ENCODE data around the gene KLF9.
A peak's percentile ranks its signal among the peaks of the same experiment; 100 is the strongest.

KLF9 gene

DNA sequence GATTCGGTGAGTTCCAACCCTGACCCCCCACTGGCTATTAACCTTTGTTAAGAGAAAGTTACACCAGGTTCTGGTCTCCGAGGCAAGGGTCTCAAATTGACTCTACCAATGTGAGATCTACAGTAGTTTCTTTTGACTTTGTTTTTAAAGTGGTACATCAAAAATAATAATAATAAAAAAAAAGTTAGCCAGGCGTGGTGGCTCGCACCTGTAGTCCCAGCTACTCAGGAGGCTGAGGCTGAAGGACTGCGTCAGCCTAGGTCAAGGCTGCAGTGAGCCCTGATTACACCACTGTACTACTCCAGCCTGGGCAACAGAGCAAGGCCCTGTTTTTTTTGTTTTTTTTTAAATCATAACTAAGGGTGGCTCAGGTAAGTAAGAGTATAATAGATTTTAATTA, 1.0 kb upstream of the KLF9 start:
- H3K4me3 ChIP-seq (ENCODE audit: low read depth, low read length) = no peak overlapping the region
- TF ChIP-seq, protein P1, sequence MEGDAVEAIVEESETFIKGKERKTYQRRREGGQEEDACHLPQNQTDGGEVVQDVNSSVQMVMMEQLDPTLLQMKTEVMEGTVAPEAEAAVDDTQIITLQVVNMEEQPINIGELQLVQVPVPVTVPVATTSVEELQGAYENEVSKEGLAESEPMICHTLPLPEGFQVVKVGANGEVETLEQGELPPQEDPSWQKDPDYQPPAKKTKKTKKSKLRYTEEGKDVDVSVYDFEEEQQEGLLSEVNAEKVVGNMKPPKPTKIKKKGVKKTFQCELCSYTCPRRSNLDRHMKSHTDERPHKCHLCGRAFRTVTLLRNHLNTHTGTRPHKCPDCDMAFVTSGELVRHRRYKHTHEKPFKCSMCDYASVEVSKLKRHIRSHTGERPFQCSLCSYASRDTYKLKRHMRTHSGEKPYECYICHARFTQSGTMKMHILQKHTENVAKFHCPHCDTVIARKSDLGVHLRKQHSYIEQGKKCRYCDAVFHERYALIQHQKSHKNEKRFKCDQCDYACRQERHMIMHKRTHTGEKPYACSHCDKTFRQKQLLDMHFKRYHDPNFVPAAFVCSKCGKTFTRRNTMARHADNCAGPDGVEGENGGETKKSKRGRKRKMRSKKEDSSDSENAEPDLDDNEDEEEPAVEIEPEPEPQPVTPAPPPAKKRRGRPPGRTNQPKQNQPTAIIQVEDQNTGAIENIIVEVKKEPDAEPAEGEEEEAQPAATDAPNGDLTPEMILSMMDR (IDR thresholded peaks at IDR 0.05; ENCODE audit: borderline replicate concordance, insufficient read depth, low read depth, low read length) = no peak

DNA sequence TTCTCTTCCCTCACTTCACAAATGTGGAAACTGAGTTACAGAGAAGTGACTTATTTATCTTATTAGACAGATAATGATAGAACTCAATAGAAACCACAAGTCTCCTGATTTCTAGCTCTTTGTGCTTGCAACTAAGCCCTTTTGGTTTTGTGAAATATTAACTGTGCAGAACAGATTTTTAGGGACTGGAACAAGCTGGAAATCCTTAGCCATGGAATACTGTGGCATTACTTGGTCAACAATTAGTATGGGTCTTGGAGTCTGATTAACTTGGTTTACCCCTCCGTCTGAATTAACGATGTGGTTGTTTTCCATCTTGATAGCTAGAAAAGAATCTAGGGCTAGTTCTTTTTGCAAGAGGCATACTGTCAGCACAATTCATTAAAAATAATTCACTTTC, 584 bp upstream of the KLF9 start:
- no peak overlapping the region for H3K4me3 ChIP-seq (ENCODE audit: low read depth, low read length)
- TF ChIP-seq, protein P1 (IDR thresholded peaks at IDR 0.05; ENCODE audit: borderline replicate concordance, insufficient read depth, low read depth, low read length) = no peak

DNA sequence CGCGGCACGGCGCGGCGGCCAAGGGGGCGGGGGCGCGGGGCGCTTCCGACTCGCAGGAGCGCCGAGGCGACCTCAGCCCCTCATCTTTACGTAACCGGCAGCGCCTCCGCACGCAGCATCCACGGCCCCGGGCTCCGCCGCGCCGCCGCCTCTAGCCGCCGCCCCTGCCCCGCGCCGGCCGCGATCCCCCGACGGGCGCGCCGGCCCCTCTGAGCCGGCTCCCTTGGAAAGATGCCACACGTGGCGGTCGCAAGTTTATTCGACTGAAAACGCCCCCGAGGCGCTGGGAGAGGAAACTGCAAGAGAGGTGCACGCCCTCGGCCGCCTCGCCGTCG, 1.0 kb downstream of the KLF9 start:
- peak overlapping the region; percentile 48 for H3K4me3 ChIP-seq (ENCODE audit: low read depth, low read length)
- TF ChIP-seq, protein P1 (IDR thresholded peaks at IDR 0.05; ENCODE audit: borderline replicate concordance, insufficient read depth, low read depth, low read length) = no peak

DNA sequence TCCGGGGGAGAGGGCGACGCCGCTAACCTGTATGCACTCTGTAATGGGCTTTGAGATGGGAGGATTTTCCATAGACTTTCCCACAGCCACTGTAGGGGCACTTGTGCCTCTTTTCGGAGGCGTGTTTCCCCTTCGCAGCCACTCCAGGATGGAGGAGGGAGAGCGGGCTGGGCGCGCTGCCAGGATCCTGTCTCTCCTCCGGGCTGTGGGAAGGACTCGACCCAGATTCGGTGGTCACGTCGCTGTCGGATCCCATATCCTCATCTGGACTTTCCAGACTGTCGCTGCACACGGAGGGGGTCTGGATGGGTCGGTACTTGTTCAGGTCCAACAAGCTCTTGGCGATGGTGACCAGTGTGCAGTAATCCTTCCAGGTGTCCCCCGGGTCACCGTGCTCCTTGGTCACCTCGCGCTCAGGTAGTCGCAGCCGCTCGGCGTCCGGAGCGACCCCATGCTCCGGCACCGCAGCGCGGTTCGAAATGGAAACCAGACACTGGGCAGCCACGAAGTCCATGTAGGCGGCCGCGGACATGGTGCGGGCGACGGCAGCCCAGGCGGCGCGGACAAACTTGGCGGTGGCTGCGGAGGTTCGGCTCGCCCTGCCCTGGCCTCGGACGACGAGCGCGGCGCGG, 1.5 kb downstream of the KLF9 start:
- H3K4me3 ChIP-seq (ENCODE audit: low read depth, low read length) = peak overlapping the region; percentile 38
- TF ChIP-seq, protein P1 (IDR thresholded peaks at IDR 0.05; ENCODE audit: borderline replicate concordance, insufficient read depth, low read depth, low read length) = no peak

DNA sequence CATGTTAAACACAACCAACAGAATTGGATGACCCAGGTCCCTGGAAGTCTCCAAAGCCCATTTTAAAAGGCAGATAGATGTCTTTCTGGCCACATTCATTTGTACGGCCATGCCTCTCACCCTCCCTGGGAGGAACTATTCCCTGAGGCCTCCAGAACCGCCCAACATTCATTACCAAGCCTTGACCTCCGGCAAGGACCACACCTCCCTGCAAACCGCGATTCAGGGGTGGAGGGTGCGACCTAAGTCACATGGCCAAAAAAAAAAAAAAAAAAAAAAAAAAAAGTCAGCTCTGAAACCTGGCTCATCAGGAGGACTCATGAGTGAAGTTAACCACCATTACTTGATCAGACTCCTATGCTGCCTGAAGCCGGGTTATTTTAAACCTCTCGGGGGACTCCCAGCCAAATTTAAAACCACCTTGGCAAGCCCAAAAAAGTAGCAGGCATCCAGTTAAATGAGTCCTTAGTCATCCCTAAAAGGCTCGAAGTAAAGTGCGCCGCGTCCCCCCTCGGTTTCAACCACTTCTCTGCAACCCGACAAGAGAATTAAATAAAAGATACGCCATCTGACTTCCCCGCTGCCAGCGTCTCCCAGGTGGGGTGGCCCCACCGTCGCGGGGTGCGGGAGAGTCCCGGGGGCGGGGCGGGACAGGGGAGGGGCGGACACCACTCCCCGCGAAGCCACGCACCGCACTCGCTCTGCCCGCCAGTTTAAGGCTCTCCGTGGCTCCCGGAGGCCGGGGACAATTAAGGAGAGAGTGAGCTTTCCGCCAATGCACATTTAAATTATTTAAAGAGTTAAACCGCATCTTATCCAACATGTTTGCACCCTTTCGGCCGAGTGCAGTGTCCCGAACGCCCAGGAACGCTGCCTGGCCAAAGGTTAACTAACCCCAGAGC, 2.3 kb downstream of the KLF9 start:
- TF ChIP-seq, protein P1 (IDR thresholded peaks at IDR 0.05; ENCODE audit: borderline replicate concordance, insufficient read depth, low read depth, low read length) = no peak
- H3K4me3 ChIP-seq (ENCODE audit: low read depth, low read length) = no peak overlapping the region

DNA sequence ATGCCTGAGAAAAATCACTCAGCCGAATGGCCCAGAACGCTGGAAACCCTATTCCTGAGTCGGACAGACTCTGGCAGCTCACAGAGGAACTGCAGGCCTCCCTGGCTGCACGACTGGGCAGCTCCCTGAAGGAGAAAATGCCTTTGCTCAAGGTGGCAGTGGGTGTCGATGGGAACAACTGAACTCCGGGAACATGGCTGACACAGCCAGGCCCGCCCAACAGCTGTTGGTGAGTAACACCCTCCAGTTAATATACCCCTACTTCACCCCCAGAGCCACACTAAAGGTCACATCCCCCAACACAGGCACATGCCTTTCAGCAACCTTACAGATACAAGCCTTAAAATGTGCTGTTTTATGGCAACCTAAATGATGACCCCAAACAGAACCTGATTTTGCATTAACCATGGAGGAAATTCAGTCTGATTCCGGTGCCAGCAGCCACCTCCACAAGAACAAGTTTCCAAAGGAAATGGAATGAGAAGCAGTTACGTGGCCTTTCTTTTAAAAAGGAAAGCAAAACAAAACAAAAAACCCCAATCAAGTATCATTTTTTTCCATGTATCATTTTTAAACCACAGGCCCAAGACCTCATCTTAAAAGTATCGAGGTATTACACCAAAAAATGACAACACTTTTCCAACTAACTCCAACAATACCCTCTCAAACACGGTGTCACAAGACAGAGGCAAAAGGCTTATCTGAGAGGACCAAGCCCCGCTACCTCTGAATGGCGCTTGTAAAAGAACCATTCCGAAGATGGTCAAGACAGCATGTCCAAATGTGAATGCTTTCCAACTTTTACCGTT, 3.1 kb downstream of the KLF9 start:
- TF ChIP-seq, protein P1 (IDR thresholded peaks at IDR 0.05; ENCODE audit: borderline replicate concordance, insufficient read depth, low read depth, low read length) = no peak
- H3K4me3 ChIP-seq (ENCODE audit: low read depth, low read length) = no peak overlapping the region

All from GM12875 (cell line).